K562 (cell line): ENCODE results near the gene SLC16A13. TPM values are rescaled to one million over a fixed set of nuclear protein-coding genes. Genes with fewer than 3 reads are reported as not detected.

Experiments
- BHLHE40 ChIP-seq: IDR thresholded peaks from 2 replicates; pipeline ENCODE4 v1.6.1; 2011; ENCODE audit warnings: low read length, improper control_type of control experiment
- CC2D1A ChIP-seq: fragments of 450-650 bp; IDR thresholded peaks from 2 replicates; pipeline ENCODE4 v1.6.1; 2017; ENCODE audit warnings: mild to moderate bottlenecking
- CCAR2 ChIP-seq: fragments of 200-400 bp; formaldehyde crosslinking; IDR thresholded peaks from 2 replicates; pipeline ENCODE4 v1.6.1; 2017; ENCODE audit warnings: mild to moderate bottlenecking, low read depth, low read length
- CREM ChIP-seq: IDR thresholded peaks from 2 replicates; pipeline ENCODE4 v1.6.1; 2014; ENCODE audit warnings: antibody characterized with exemption, low read depth
- ETV1 ChIP-seq: fragments of 450-650 bp; conservative IDR thresholded peaks from 2 replicates; pipeline ENCODE4 v1.6.1; 2016; ENCODE audit warnings: missing genetic modification characterization, control low read depth, low read depth, missing compliant biosample characterization
- FOS ChIP-seq: IDR thresholded peaks from 3 replicates; pipeline ENCODE4 v1.6.1; 2011; ENCODE audit not compliant: insufficient read length; ENCODE audit errors: extremely low read depth
- HIVEP1 ChIP-seq: fragments of 250-450 bp; sonication (Bioruptor Pico); IDR thresholded peaks from 2 replicates; pipeline ENCODE4 v1.4.0; 2020; ENCODE audit warnings: mild to moderate bottlenecking
- L3MBTL2 ChIP-seq: fragments of 450-650 bp; IDR thresholded peaks from 2 replicates; pipeline ENCODE4 v1.6.1; 2016; ENCODE audit warnings: mild to moderate bottlenecking, moderate library complexity
- MAFF ChIP-seq: IDR thresholded peaks from 2 replicates; pipeline ENCODE4 v1.6.1; 2012; ENCODE audit warnings: low read length, improper control_type of control experiment
- MYC ChIP-seq, 2 experiments: fragments of 250-450 bp in 1 of 2; sonication (Bioruptor Pico) in 1 of 2; IDR thresholded peaks; 2 replicates each; pipeline versions ENCODE4 v1.5.1 to v1.6.1; 2012 to 2021; ENCODE audit warnings: low read depth in 2 of 2, borderline replicate concordance in 1 of 2, improper control_type of control experiment in 1 of 2, low read length in 1 of 2, mild to moderate bottlenecking in 1 of 2, moderate library complexity in 1 of 2
- NR1H2 ChIP-seq: sonication (generic); formaldehyde crosslinking; IDR thresholded peaks from 2 replicates; pipeline ENCODE4 v1.4.0; 2020; ENCODE audit warnings: mild to moderate bottlenecking, missing genetic modification reagents
- PHB ChIP-seq: fragments of 250-450 bp; sonication (Bioruptor Pico); IDR thresholded peaks from 2 replicates; pipeline ENCODE4 v1.5.0; 2021
- PHF8 ChIP-seq: fragments of 200-600 bp; sonication (generic); IDR thresholded peaks from 2 replicates; pipeline ENCODE4 v1.6.1; 2012; ENCODE audit warnings: mixed run types, mild to moderate bottlenecking, inconsistent platforms, low read length, moderate library complexity, borderline replicate concordance
- POLR2A ChIP-seq: fragments of 450-650 bp; conservative IDR thresholded peaks from 2 replicates; pipeline ENCODE4 v1.6.1; 2016
- PRMT5 ChIP-seq: sonication (generic); formaldehyde crosslinking; IDR thresholded peaks from 2 replicates; pipeline ENCODE4 v1.5.0; 2020; ENCODE audit warnings: missing genetic modification reagents
- PYGO2 ChIP-seq: fragments of 450-650 bp; IDR thresholded peaks from 2 replicates; pipeline ENCODE4 v1.6.1; 2016; ENCODE audit warnings: mild to moderate bottlenecking, missing genetic modification characterization, moderate library complexity, missing compliant biosample characterization
- SIN3A ChIP-seq, 2 experiments: fragments of 150-350 bp in 1 of 2; IDR thresholded peaks; 2 replicates each; pipeline ENCODE4 v1.6.1; 2011 to 2016; ENCODE audit warnings: borderline replicate concordance in 2 of 2, low read depth in 2 of 2, low read length in 2 of 2, mild to moderate bottlenecking in 2 of 2, moderate library complexity in 2 of 2; ENCODE audit not compliant: control insufficient read depth in 1 of 2
- SMAD2 ChIP-seq: fragments of 150-350 bp; IDR thresholded peaks from 2 replicates; pipeline ENCODE4 v1.6.1; 2014; ENCODE audit warnings: low read depth, mild to moderate bottlenecking, low read length
- USF2 ChIP-seq: sonication (generic); formaldehyde crosslinking; IDR thresholded peaks from 2 replicates; pipeline ENCODE4 v1.5.0; 2020; ENCODE audit warnings: missing genetic modification reagents
- ZBTB33 ChIP-seq: sonication (generic); formaldehyde crosslinking; IDR thresholded peaks from 2 replicates; pipeline ENCODE4 v1.8.1; 2023; ENCODE audit warnings: mild to moderate bottlenecking, missing genetic modification reagents
- ZC3H11A ChIP-seq: IDR thresholded peaks from 2 replicates; pipeline ENCODE4 v1.6.1; 2012; ENCODE audit warnings: low read depth, low read length, improper control_type of control experiment
- ZFP1 ChIP-seq: fragments of 450-650 bp; formaldehyde crosslinking; IDR thresholded peaks from 2 replicates; pipeline ENCODE4 v1.4.0; 2020; ENCODE audit warnings: mild to moderate bottlenecking, mixed read lengths
- ZNF592 ChIP-seq: fragments of 450-650 bp; IDR thresholded peaks from 2 replicates; pipeline ENCODE4 v1.6.1; 2017; ENCODE audit warnings: antibody characterized with exemption, mild to moderate bottlenecking
- polyA plus RNA-seq, 8 experiments: library from polyadenylated mRNA; depleted of rRNA in 4 of 8; stranded (reverse) in 5 of 8; unstranded in 3 of 8; fragments of >200 nt; fragmentation: Nextera tagmentation in 2 of 8; fragmentation: Illumina TruSeq in 1 of 8; extraction: Ambion mirVana in 2 of 8; extraction: Trizol in 1 of 8; gene quantifications; 2 replicates each; pipeline versions ENCODE4 v1.2.1 to v1.2.3, GENCODE V29; 2011 to 2014; ENCODE audit warnings: inconsistent platforms in 1 of 8, missing spikeins in 1 of 8
- total RNA-seq, 7 experiments: library from RNA; depleted of rRNA in 6 of 7; stranded (reverse); fragments of >200 nt in 6 of 7; fragmentation: Illumina TruSeq in 2 of 7; extraction: Trizol in 2 of 7; gene quantifications; 2 replicates each; pipeline versions ENCODE4 v1.2.1 to v1.2.3, GENCODE V29; 2011 to 2021; ENCODE audit warnings: low replicate concordance in 1 of 7

Gene SLC16A13
- total and polyA plus RNA-seq, 9 of the 15 experiments (the other 6 are each of a cell fraction or from before 2014, with no cell fraction given): 0.04 to 5.6 (median 0.87) TPM

GRCh38 chr17:7023576-7024401 is 12.0 kb upstream of the SLC16A13 start (continued):
- TF ChIP-seq ZBTB33 (CRISPR knock-in tag) (peak; percentile 72), POLR2A (peak; percentile 54), MYC (IDR thresholded peaks at IDR 0.05; ENCODE audit: low read depth, low read length) (peak; percentile 78), MYC (CRISPR knock-in tag; IDR thresholded peaks at IDR 0.05; ENCODE audit: borderline replicate concordance, low read depth) (no peak), MAFF (no peak), FOS (no peak), BHLHE40 (0 out of 2 replicates have a peak, but pooled peaks have one; percentile 3), CCAR2 (no peak), SIN3A (IDR thresholded peaks at IDR 0.05; ENCODE audit: borderline replicate concordance in 2 of 2, control insufficient read depth in 1 of 2, low read depth in 2 of 2, low read length in 2 of 2) (peak in 1 of 2 experiments; percentile 35; a peak in 1 of 4 replicates), PHB (CRISPR knock-in tag) (no peak), HIVEP1 (CRISPR knock-in tag) (no peak), ZFP1 (CRISPR knock-in tag) (no peak), L3MBTL2 (peak; percentile 97), PHF8 (peak; percentile 6; the same call in 1 of the 2 replicates), ETV1 (no peak), CREM (peak; percentile 89), NR1H2 (CRISPR knock-in tag) (0 out of 2 replicates have a peak, but pooled peaks have one; percentile 31), PRMT5 (CRISPR knock-in tag) (no peak), ZNF592 (peak; percentile 90), SMAD2 (no peak), PYGO2 (no peak), USF2 (CRISPR knock-in tag) (peak; percentile 68), ZC3H11A (no peak), CC2D1A (no peak)
